DND-41 (cell line): ENCODE measurements around the gene KCP.

Experiments
- ATAC-seq: fragments of 200-7000 bp; cut with Tn5 transposase; 3 replicates; pipeline ENCODE4 v1.9.1; 2021; ENCODE audit warnings: low read depth; ENCODE audit not compliant: insufficient read depth
- DNase-seq: peaks from one replicate; pipeline ENCODE4 v3.0.0-alpha.2; 2020
- H2AFZ ChIP-seq: 2 replicates; pipeline ENCODE4 v1.6.0; 2012; ENCODE audit warnings: low read depth, low read length
- H3K27ac ChIP-seq: 2 replicates; pipeline ENCODE4 v1.5.1; 2012; ENCODE audit warnings: low read length, inconsistent platforms
- H3K27me3 ChIP-seq: fragments of 200-600 bp; sonication (generic); 2 replicates; pipeline ENCODE4 v1.6.0; 2012; ENCODE audit warnings: low read length, mild to moderate bottlenecking, inconsistent platforms; ENCODE audit not compliant: insufficient read depth, poor library complexity
- H3K36me3 ChIP-seq: 2 replicates; pipeline ENCODE4 v1.5.1; 2012; ENCODE audit warnings: low read length, inconsistent platforms; ENCODE audit not compliant: insufficient read depth
- H3K4me1 ChIP-seq: 2 replicates; pipeline ENCODE4 v1.5.1; 2012; ENCODE audit warnings: mild to moderate bottlenecking, low read length; ENCODE audit not compliant: insufficient read depth
- H3K4me2 ChIP-seq: 2 replicates; pipeline ENCODE4 v1.6.0; 2012; ENCODE audit warnings: mild to moderate bottlenecking, moderate library complexity, low read length, inconsistent platforms; ENCODE audit not compliant: insufficient read depth
- H3K4me3 ChIP-seq, 2 experiments: fragments of 200-600 bp in 1 of 2; shearing (Covaris generic) in 1 of 2; 2 replicates each; pipeline ENCODE4 v1.5.1; 2012 to 2016; ENCODE audit warnings: inconsistent platforms in 2 of 2, low read length in 2 of 2, mild to moderate bottlenecking in 2 of 2, low read depth in 1 of 2, moderate library complexity in 1 of 2
- H3K79me2 ChIP-seq: 2 replicates; pipeline ENCODE4 v1.6.0; 2012; ENCODE audit warnings: low read length, inconsistent platforms; ENCODE audit not compliant: insufficient read depth
- H3K9ac ChIP-seq: 2 replicates; pipeline ENCODE4 v1.6.0; 2012; ENCODE audit warnings: low read depth, mild to moderate bottlenecking, inconsistent platforms, low read length, moderate library complexity
- H3K9me3 ChIP-seq: 2 replicates; pipeline ENCODE4 v1.5.1; 2012; ENCODE audit warnings: low read length, moderate library complexity, mild to moderate bottlenecking, inconsistent platforms; ENCODE audit not compliant: insufficient read depth, severe bottlenecking
- H4K20me1 ChIP-seq: 2 replicates; pipeline ENCODE4 v1.6.0; 2012; ENCODE audit warnings: low read length; ENCODE audit not compliant: insufficient read depth
- CTCF ChIP-seq: IDR thresholded peaks from 2 replicates; pipeline ENCODE4 v1.5.1; 2012; ENCODE audit warnings: borderline replicate concordance, low read length, moderate library complexity, mild to moderate bottlenecking; ENCODE audit not compliant: poor library complexity, severe bottlenecking; ENCODE audit errors: extremely low read depth
- EZH2 ChIP-seq: IDR thresholded peaks from 3 replicates; pipeline ENCODE4 v1.6.1; 2012; ENCODE audit warnings: borderline replicate concordance, low read depth, mild to moderate bottlenecking, moderate library complexity, low read length, inconsistent platforms; ENCODE audit not compliant: severe bottlenecking

Gene KCP

GRCh38 chr7:128878226-128879105 is 32.0 kb downstream of the KCP start:
- Histone ChIP-seq H3K4me3 (no peak overlapping the region), H3K79me2 (no peaks in the 10 kb centered on the region), H3K4me1 (0 out of 2 replicates have a peak, but pooled peaks cover 4% of the 10 kb centered on the region), H3K27me3 (no peaks in the 10 kb centered on the region), H3K27ac (no peak overlapping the region), H4K20me1 (no peaks in the 10 kb centered on the region), H3K9ac (no peak overlapping the region), H3K9me3 (no peaks in the 10 kb centered on the region), H3K36me3 (no peaks in the 10 kb centered on the region), H2AFZ (no peak overlapping the region), H3K4me2 (no peak overlapping the region)
- DNase-seq (no peak), ATAC-seq (no peak)
- TF ChIP-seq CTCF: no peak
- no peak for TF ChIP-seq EZH2

- Histone ChIP-seq H3K4me1 (0 out of 2 replicates have a peak, but pooled peaks cover 4% of the 10 kb centered on the region), H3K27ac (no peak overlapping the region), H4K20me1 (no peaks in the 10 kb centered on the region)
Measured at GRCh38 chr7:128877756-128878120, 32.8 kb downstream of the KCP start.

GRCh38 chr7:128876978-128877755 is 33.3 kb downstream of the KCP start:
- H2AFZ ChIP-seq: no peak overlapping the region
- no peak overlapping the region for H3K9ac ChIP-seq
- no peak overlapping the region for H3K27ac ChIP-seq
- H3K4me2 ChIP-seq: no peak overlapping the region
- no peaks in the 10 kb centered on the region for H3K36me3 ChIP-seq
- TF ChIP-seq CTCF: no peak
- no peak for TF ChIP-seq EZH2
- no peaks in the 10 kb centered on the region for H4K20me1 ChIP-seq
- 0 out of 2 replicates have a peak, but pooled peaks cover 4% of the 10 kb centered on the region for H3K4me1 ChIP-seq
- H3K79me2 ChIP-seq: no peaks in the 10 kb centered on the region
- no peak for ATAC-seq
- no peaks in the 10 kb centered on the region for H3K27me3 ChIP-seq
- DNase-seq: no peak
- no peak overlapping the region for H3K4me3 ChIP-seq
- H3K9me3 ChIP-seq: no peaks in the 10 kb centered on the region

More at GRCh38 chr7:128877756-128878120, 32.8 kb downstream of the KCP start:
- H3K4me2 ChIP-seq: no peak overlapping the region
- no peaks in the 10 kb centered on the region for H3K36me3 ChIP-seq
- H3K4me3 ChIP-seq: no peak overlapping the region
- TF ChIP-seq CTCF (no peak), EZH2 (no peak)
- no peaks in the 10 kb centered on the region for H3K27me3 ChIP-seq
- DNase-seq (no peak), ATAC-seq (no peak)
- no peaks in the 10 kb centered on the region for H3K9me3 ChIP-seq
- no peaks in the 10 kb centered on the region for H3K79me2 ChIP-seq
- H3K9ac ChIP-seq: no peak overlapping the region
- no peak overlapping the region for H2AFZ ChIP-seq
